ENCODE results near the gene RHOB. TPM values are rescaled to one million over a fixed set of nuclear protein-coding genes. Genes with fewer than 3 reads are reported as not detected.

The RHOB gene
- total and polyA plus RNA-seq, 2 of the 13 experiments (the other 11 are each of a cell fraction or from before 2014, with no cell fraction given): 192 to 268 TPM

GRCh38 chr2:20488782-20489181 is 41.9 kb downstream of the RHOB start:
- ATAC-seq (peak; percentile 18), FAIRE-seq (no peak), DNase-seq (ENCODE audit: low spot score) (no peak)
- Histone ChIP-seq H3K4me1 (ENCODE audit: insufficient read depth, low read length) (peaks cover 60% of the 10 kb centered on the region), H3K9ac (ENCODE audit: insufficient read depth, low read depth, low read length) (peak overlapping the region; percentile 40; the same call in 1 of the 2 replicates), H2AFZ (ENCODE audit: low read length) (peak overlapping the region; percentile 18), H4K20me1 (ENCODE audit: insufficient read depth, low read length) (no peaks in the 10 kb centered on the region), H3K4me3 (replicated peaks in 1 of 3; ENCODE audit: insufficient read depth in 1 of 3, low read depth in 2 of 3, low read length in 3 of 3) (peak overlapping the region in 1 of 3 experiments; percentile 41; a peak in 1 of 6 replicates), H3K27me3 (ENCODE audit: control insufficient read depth in 1 of 2, insufficient read depth in 2 of 2, low read length in 2 of 2) (peaks cover 12 to 44% of the 10 kb centered on the region in 2 experiments; a peak in 2 of 5 replicates), H3K9me3 (ENCODE audit: low read length) (no peaks in the 10 kb centered on the region), H3K4me2 (ENCODE audit: low read depth, low read length) (peak overlapping the region; percentile 66), H3K36me3 (replicated peaks in 1 of 2; ENCODE audit: control insufficient read depth in 1 of 2, insufficient read depth in 2 of 2, low read length in 2 of 2) (no peaks in the 10 kb centered on the region), H3K79me2 (ENCODE audit: insufficient read depth, low read length) (no peaks in the 10 kb centered on the region), H3K27ac (ENCODE audit: extremely low read length, insufficient read depth, low read length) (no peak overlapping the region)
- BruUV-seq (replicated peaks): no TSS peak
- no peak for TF ChIP-seq MAFK (conservative IDR thresholded peaks at IDR 0.05 in 1 of 2, IDR thresholded peaks at IDR 0.05 in 1 of 2; ENCODE audit: low read length in 2 of 2)
- no peak for TF ChIP-seq FLYWCH1 (CRISPR knock-in tag; IDR thresholded peaks at IDR 0.05)
- no peak for TF ChIP-seq ATAD3A (CRISPR knock-in tag; IDR thresholded peaks at IDR 0.05)
- no peak for TF ChIP-seq ZNF430 (CRISPR knock-in tag; IDR thresholded peaks at IDR 0.05)
- TF ChIP-seq PREB (CRISPR knock-in tag; IDR thresholded peaks at IDR 0.05): no peak
- no peak for TF ChIP-seq ZBTB49 (CRISPR knock-in tag; IDR thresholded peaks at IDR 0.05; ENCODE audit: borderline replicate concordance)
- no peak for TF ChIP-seq ARNT2 (CRISPR knock-in tag; IDR thresholded peaks at IDR 0.05; ENCODE audit: low read depth)
- TF ChIP-seq MIER3 (CRISPR knock-in tag; IDR thresholded peaks at IDR 0.05; ENCODE audit: borderline replicate concordance): no peak
- TF ChIP-seq ZMAT3 (CRISPR knock-in tag; conservative IDR thresholded peaks at IDR 0.05): no peak
- TF ChIP-seq ESRRA (CRISPR knock-in tag; IDR thresholded peaks at IDR 0.05; ENCODE audit: low read depth): no peak
- TF ChIP-seq BHLHE40 (IDR thresholded peaks at IDR 0.05; ENCODE audit: low read length): no peak
- no peak for TF ChIP-seq BCL3 (CRISPR knock-in tag; IDR thresholded peaks at IDR 0.05)
- CTCF ChIA-PET (ENCODE audit: low intra/inter-chr PET ratio, low total read pairs): no interaction called here
- intact Hi-C loops (cut with micrococcal nuclease; ENCODE audit: unreplicated experiment): no loop called here
- in situ Hi-C loops (cut with HindIII; ENCODE audit: extremely low pct_ligation_motif_present, low pct_unique_long_range_greater_than_20kb): loop anchor here (5.0 kb wide), 1 partner anchor 36 kb away; no protein-coding TSS in a partner anchor
- 4% methylated on average over 5 of the region's 5 CpGs for WGBS (ENCODE audit: low lambda C conversion rate)
- POLR2A ChIA-PET: interaction anchor here (0.9 to 10.1 kb wide), 7 partner anchors 13 to 105 kb away, joined by 3 to 97 read pairs (median 4); partner anchors contain the start of gene RHOB
